Central memory CD4-positive, alpha-beta T cell (primary cell): ENCODE results near the gene CD200.
"Not testable (repeated sequence)": the region's sequence is repeated elsewhere in the genome, so short reads cannot be mapped to it uniquely, and the experiment has no call there.

Experiments
- DNase-seq: peaks from one replicate; pipeline ENCODE4 v3.0.0; 2022

CD200 gene

GRCh38 chr3:112391648-112392047 lies 58.7 kb downstream of the CD200 start:
- DNase-seq: no peak

GRCh38 chr3:112392393-112393359 lies 59.7 kb downstream of the CD200 start:
- DNase-seq: no peak

GRCh38 chr3:112393360-112393728 lies 60.4 kb downstream of the CD200 start:
- DNase-seq: no peak

GRCh38 chr3:112394003-112394640 lies 61.2 kb downstream of the CD200 start:
- DNase-seq: no peak

GRCh38 chr3:112395181-112395895 lies 62.4 kb downstream of the CD200 start:
- no peak for DNase-seq

GRCh38 chr3:112395896-112396290 lies 62.9 kb downstream of the CD200 start:
- no peak for DNase-seq

GRCh38 chr3:112397556-112397955 lies 64.6 kb downstream of the CD200 start:
- DNase-seq: no peak

GRCh38 chr3:112399064-112399463 lies 66.1 kb downstream of the CD200 start:
- no peak for DNase-seq

GRCh38 chr3:112399554-112399953 lies 66.6 kb downstream of the CD200 start:
- DNase-seq: not testable (repeated sequence)

GRCh38 chr3:112400317-112400716 lies 67.4 kb downstream of the CD200 start:
- not testable (repeated sequence) for DNase-seq

- DNase-seq: no peak
These were observed 68.7 kb downstream of the CD200 start for GRCh38 chr3:112401617-112402016.

- no peak for DNase-seq
These were observed 70.1 kb downstream of the CD200 start for GRCh38 chr3:112403103-112403502.

- DNase-seq: not testable (repeated sequence)
These were observed 72.1 kb downstream of the CD200 start for GRCh38 chr3:112404924-112405549.

- DNase-seq: no peak
These were observed 72.9 kb downstream of the CD200 start for GRCh38 chr3:112405845-112406244.

- no peak for DNase-seq
These were observed 74.4 kb downstream of the CD200 start for GRCh38 chr3:112407214-112407887.

- DNase-seq: no peak
These were observed 75.1 kb downstream of the CD200 start for GRCh38 chr3:112407888-112408702.

GRCh38 chr3:112409041-112409440 lies 76.1 kb downstream of the CD200 start:
- DNase-seq: no peak

- DNase-seq: no peak
These were observed 78.5 kb downstream of the CD200 start for GRCh38 chr3:112411425-112411824.
